HCT116 (cell line): ENCODE results near the gene NPPC.

Experiments used
- CEBPB ChIP-seq: IDR thresholded peaks from 2 replicates; pipeline ENCODE4 v1.6.1; 2012; ENCODE audit warnings: low read depth
- ELF1 ChIP-seq: IDR thresholded peaks from 2 replicates; pipeline ENCODE4 v1.6.1; 2012; ENCODE audit warnings: low read depth, borderline replicate concordance
- EZH2 ChIP-seq: fragments of 200-600 bp; sonication (generic); IDR thresholded peaks from 2 replicates; pipeline ENCODE4 v1.6.1; 2017; ENCODE audit warnings: antibody characterized with exemption, mixed run types
- EZH2phosphoT487 ChIP-seq: fragments of 200-600 bp; IDR thresholded peaks from 2 replicates; pipeline ENCODE4 v1.6.1; 2018; ENCODE audit warnings: antibody characterized with exemption, borderline replicate concordance
- JUND ChIP-seq: IDR thresholded peaks from 2 replicates; pipeline ENCODE4 v1.6.1; 2012
- POLR2A ChIP-seq: IDR thresholded peaks from 2 replicates; pipeline ENCODE4 v1.7.0; 2011; ENCODE audit warnings: borderline replicate concordance; ENCODE audit not compliant: insufficient read depth, insufficient read length; ENCODE audit errors: extremely low read depth
- POLR2AphosphoS5 ChIP-seq: IDR thresholded peaks from 2 replicates; pipeline ENCODE4 v1.6.1; 2011; ENCODE audit warnings: mild to moderate bottlenecking, low read depth, low read length, moderate library complexity
- RAD21 ChIP-seq: IDR thresholded peaks from 2 replicates; pipeline ENCODE4 v1.6.1; 2012; ENCODE audit warnings: low read depth, mild to moderate bottlenecking
- SP1 ChIP-seq: IDR thresholded peaks from 2 replicates; pipeline ENCODE4 v1.6.1; 2012; ENCODE audit warnings: low read depth
- TCF7L2 ChIP-seq: IDR thresholded peaks from 2 replicates; pipeline ENCODE4 v1.7.0; 2011; ENCODE audit warnings: borderline replicate concordance, inconsistent platforms; ENCODE audit not compliant: insufficient read depth, insufficient read length; ENCODE audit errors: extremely low read depth
- YY1 ChIP-seq: IDR thresholded peaks from 2 replicates; pipeline ENCODE4 v1.6.1; 2011; ENCODE audit warnings: low read length, low read depth, moderate library complexity, mild to moderate bottlenecking; ENCODE audit not compliant: insufficient replicate concordance; ENCODE audit errors: extremely low read depth
- TF ChIP-seq, protein P1 (sequence below), 3 experiments: fragments of 200-600 bp in 1 of 3; sonication (generic) in 1 of 3; IDR thresholded peaks in 2 of 3; conservative IDR thresholded peaks in 1 of 3; 2 replicates each; pipeline ENCODE4 v1.5.1; 2012 to 2017; ENCODE audit warnings: low read depth in 2 of 3, low read length in 2 of 3, antibody characterized with exemption in 1 of 3, borderline replicate concordance in 1 of 3, control low read depth in 1 of 3, mild to moderate bottlenecking in 1 of 3, mixed read lengths in 1 of 3, mixed run types in 1 of 3, moderate library complexity in 1 of 3; ENCODE audit not compliant: insufficient read depth in 1 of 3
- TF ChIP-seq, protein P2 (sequence below): IDR thresholded peaks from 2 replicates; pipeline ENCODE4 v1.6.1; 2012; ENCODE audit warnings: low read depth
- TF ChIP-seq, protein P3 (sequence below): IDR thresholded peaks from 2 replicates; pipeline ENCODE4 v1.6.1; 2011; ENCODE audit warnings: mild to moderate bottlenecking, low read length, moderate library complexity; ENCODE audit not compliant: insufficient replicate concordance; ENCODE audit errors: extremely low read depth

DNA sequence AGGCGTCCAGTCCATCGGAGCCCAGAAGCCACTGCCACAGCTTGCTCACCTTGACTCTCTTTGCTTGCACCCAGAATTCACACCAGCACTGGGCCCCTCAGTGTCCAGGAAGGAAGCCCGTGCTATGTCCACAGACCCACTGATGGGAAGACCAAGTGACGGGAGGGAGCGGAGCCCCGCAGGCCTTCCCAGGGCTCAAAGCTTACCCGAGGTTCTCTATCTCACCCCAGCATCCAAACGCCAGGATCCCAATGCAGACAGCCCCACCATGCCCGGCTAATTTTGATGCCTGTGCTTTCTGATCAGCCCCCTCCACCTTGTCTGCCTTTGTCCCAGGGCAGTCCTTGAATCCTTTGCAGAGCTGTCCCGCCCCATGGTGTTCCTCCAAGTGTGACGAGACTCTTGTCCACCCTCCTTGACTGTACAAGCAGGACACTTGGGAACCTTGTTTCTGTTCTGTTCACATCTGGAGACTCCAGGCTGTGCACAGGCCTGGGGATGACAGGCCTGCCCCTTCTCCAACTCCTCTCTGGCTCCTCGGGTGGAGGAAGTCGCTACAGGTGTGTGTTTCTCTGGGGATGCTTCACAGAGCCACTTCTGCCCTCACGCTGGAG is 12.0 kb downstream of the NPPC start:
- TF ChIP-seq, protein P1, sequence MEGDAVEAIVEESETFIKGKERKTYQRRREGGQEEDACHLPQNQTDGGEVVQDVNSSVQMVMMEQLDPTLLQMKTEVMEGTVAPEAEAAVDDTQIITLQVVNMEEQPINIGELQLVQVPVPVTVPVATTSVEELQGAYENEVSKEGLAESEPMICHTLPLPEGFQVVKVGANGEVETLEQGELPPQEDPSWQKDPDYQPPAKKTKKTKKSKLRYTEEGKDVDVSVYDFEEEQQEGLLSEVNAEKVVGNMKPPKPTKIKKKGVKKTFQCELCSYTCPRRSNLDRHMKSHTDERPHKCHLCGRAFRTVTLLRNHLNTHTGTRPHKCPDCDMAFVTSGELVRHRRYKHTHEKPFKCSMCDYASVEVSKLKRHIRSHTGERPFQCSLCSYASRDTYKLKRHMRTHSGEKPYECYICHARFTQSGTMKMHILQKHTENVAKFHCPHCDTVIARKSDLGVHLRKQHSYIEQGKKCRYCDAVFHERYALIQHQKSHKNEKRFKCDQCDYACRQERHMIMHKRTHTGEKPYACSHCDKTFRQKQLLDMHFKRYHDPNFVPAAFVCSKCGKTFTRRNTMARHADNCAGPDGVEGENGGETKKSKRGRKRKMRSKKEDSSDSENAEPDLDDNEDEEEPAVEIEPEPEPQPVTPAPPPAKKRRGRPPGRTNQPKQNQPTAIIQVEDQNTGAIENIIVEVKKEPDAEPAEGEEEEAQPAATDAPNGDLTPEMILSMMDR (IDR thresholded peaks at IDR 0.05 in 2 of 3, conservative IDR thresholded peaks at IDR 0.05 in 1 of 3; ENCODE audit: borderline replicate concordance in 1 of 3, insufficient read depth in 1 of 3, low read depth in 2 of 3, low read length in 2 of 3) = no peak
- TF ChIP-seq EZH2 (no peak), CEBPB (no peak), POLR2AphosphoS5 (no peak), POLR2A (no peak), ELF1 (no peak), EZH2phosphoT487 (no peak), SP1 (no peak), RAD21 (no peak), JUND (no peak), YY1 (no peak), TCF7L2 (no peak)
- TF ChIP-seq, protein P2, sequence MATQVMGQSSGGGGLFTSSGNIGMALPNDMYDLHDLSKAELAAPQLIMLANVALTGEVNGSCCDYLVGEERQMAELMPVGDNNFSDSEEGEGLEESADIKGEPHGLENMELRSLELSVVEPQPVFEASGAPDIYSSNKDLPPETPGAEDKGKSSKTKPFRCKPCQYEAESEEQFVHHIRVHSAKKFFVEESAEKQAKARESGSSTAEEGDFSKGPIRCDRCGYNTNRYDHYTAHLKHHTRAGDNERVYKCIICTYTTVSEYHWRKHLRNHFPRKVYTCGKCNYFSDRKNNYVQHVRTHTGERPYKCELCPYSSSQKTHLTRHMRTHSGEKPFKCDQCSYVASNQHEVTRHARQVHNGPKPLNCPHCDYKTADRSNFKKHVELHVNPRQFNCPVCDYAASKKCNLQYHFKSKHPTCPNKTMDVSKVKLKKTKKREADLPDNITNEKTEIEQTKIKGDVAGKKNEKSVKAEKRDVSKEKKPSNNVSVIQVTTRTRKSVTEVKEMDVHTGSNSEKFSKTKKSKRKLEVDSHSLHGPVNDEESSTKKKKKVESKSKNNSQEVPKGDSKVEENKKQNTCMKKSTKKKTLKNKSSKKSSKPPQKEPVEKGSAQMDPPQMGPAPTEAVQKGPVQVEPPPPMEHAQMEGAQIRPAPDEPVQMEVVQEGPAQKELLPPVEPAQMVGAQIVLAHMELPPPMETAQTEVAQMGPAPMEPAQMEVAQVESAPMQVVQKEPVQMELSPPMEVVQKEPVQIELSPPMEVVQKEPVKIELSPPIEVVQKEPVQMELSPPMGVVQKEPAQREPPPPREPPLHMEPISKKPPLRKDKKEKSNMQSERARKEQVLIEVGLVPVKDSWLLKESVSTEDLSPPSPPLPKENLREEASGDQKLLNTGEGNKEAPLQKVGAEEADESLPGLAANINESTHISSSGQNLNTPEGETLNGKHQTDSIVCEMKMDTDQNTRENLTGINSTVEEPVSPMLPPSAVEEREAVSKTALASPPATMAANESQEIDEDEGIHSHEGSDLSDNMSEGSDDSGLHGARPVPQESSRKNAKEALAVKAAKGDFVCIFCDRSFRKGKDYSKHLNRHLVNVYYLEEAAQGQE = no peak
- TF ChIP-seq, protein P3, sequence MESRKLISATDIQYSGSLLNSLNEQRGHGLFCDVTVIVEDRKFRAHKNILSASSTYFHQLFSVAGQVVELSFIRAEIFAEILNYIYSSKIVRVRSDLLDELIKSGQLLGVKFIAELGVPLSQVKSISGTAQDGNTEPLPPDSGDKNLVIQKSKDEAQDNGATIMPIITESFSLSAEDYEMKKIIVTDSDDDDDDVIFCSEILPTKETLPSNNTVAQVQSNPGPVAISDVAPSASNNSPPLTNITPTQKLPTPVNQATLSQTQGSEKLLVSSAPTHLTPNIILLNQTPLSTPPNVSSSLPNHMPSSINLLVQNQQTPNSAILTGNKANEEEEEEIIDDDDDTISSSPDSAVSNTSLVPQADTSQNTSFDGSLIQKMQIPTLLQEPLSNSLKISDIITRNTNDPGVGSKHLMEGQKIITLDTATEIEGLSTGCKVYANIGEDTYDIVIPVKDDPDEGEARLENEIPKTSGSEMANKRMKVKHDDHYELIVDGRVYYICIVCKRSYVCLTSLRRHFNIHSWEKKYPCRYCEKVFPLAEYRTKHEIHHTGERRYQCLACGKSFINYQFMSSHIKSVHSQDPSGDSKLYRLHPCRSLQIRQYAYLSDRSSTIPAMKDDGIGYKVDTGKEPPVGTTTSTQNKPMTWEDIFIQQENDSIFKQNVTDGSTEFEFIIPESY = no peak
